HG03565 (cell line): ENCODE results near the gene NAT10.

Source experiments
- ATAC-seq: cut with Tn5 transposase; IDR thresholded peaks from one replicate; pipeline ENCODE4 v1.9.1; 2021; ENCODE audit warnings: mild to moderate bottlenecking, moderate library complexity; ENCODE audit not compliant: unreplicated experiment

The NAT10 gene

GRCh38 chr11:34185926-34186841 lies 80.8 kb downstream of the NAT10 start:
- ATAC-seq: no peak

DNA sequence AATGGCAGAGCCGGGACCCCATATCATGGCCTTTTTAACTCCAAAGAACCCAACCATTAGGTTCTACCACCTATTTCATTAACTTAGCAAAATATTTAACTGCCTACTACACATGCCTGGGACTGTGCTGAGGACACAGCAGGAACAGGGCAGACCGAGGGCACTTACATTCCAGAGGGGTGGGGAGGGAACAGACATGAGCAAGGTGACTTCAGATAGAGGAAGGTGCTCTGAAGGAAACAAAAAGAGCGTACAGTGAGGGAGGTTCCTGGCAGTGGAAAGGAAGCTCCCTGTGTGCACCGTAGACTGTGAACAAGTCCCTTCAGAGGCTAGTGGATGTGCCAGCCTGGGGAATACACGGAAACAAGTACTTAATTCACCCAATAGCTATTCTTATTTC lies 82.8 kb downstream of the NAT10 start:
- ATAC-seq: no peak

GRCh38 chr11:34189191-34189590 lies 83.8 kb downstream of the NAT10 start:
- ATAC-seq: no peak

DNA sequence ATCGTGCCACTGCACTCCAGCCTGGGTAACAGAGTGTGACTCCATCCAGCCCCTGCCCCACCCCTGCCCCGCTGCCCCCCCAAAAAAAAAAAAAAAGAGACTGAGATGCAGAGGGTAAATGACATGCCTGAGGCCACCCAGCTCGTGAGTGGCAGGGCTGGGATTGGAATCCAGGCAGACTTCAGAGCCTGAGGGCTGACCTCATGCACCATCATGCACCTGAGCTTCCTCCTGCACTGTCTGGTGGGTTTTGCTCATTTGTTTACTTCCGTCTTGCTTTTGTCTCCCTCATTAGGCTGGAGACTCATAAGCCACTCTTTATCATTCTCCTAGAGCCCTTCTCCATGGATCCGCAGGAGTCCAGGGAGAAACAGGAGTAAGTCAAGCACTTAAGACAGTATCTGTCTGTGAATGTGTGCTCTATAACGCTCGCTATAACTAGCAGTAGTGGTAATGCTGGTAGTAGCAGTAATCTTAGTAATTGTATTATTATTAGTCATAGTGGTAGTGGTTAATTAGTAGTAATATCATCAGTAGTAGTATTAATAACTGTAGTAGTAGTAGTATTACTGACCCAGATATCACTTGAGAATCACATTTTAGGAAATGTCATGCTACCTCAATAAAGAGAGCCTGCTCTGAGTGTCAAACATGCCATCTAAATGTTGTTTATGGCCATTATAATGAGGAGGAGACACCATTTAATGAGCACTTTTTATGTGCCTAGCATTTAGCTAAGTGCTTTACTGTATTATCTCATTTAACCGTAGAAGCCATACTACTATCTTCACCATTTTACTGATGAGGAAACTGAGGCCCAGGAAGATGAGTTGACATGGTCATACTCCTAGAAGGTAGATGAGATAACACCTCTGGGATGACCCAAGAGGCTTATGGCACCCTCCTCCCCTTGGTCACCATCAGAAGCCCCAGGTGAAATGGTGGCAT lies 85.0 kb downstream of the NAT10 start:
- ATAC-seq: no peak

DNA sequence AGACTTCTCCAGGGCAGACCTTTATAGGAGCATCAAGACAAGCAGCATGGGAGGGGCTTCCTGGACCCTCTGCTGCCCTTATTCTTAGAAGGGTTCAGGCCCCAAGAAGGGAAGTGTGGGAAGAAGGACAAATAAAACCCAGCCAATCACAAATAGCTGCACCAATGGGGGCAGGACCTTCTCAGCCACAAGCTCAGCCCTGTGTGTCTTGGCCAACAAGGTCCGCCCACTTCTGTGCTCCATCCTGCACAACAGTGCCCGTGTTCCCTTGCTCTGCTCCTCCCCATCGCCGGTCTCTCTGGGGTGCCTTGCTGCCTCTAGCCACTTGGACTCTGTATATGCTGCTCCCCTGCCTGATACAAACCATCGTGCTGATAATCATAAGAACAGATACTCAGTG lies 86.1 kb downstream of the NAT10 start:
- no peak for ATAC-seq

DNA sequence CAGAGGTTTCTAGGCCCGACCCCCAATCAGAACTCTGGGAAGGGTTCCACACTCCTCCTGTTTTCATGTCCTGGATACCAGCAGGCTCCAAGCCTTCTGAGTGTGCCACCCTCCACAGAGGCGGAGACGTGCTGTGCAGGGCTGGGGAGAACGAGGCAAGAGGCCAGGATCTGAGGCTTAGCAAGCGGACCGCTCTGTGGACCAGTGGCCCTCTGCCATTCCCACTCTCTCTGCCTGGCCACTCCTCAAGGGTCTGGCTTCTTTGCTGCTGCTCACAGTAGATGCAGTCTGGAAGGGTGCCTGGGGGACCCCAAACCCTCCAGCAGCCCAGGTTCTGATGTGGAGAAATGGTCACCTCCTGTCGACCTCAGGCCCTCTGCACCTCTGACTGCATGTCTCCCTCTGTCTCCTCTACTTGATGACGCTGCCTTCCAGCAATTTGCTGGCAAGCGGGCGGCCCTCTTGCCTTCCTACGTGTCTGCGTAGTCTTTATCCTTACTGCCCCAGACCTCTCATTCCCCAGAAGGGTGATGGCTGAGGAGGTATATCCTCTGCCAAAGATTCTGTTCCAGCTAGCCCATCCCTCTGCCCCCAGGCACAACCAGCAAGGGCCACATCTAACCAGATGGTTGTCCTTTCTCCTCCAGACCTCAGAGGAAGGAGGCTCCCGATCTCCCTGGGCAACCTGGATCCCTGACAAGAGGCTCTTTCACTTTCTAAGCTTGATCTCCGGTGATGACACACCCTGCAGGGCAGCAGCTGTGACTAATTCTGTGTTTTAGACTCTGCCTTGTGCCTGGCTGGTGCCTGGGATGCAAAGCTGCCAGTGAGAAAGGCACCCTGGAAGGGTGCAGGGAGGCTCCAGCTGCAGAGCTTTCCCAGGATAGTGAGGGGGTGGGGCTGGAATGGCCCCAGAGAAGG lies 87.3 kb downstream of the NAT10 start:
- no peak for ATAC-seq

GRCh38 chr11:34194576-34195335 lies 89.3 kb downstream of the NAT10 start:
- ATAC-seq: no peak
